H4 (cell line): ENCODE measurements around the gene ZFAND4. TPM values are rescaled to one million over a fixed set of nuclear protein-coding genes. Genes with fewer than 3 reads are reported as not detected.
"Not testable (repeated sequence)": the region's sequence is repeated elsewhere in the genome, so short reads cannot be mapped to it uniquely, and the experiment has no call there.

Experiments
- DNase-seq: peaks from one replicate; pipeline ENCODE4 v3.0.0-alpha.2; 2015; ENCODE audit warnings: low spot score
- total RNA-seq: library from RNA; depleted of rRNA; stranded (reverse); fragments of >200 nt; shearing (Covaris generic); gene quantifications from 2 replicates; pipeline ENCODE4 v1.2.3, GENCODE V29; 2014; rRNA removed

The ZFAND4 gene
- total RNA-seq, 1 experiment from 2014 or later, result 8.2 TPM

DNA sequence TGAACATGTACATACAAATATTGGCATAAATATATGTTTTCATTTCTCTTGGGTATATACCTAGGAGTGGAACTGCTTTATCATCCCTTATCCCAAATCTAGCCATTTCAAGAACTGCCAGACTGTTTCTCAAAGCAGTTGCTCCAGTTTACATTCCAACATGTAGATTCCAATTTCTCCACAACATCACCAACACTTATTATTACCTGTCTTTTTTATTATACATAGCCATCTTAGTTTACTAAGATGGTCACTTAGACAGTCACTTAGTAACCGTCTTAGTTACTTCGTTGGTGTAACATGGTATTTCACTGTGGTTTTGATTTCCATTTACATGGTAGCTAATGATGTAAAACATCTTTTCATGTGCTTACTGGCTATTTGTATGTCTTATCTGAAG lies 82.7 kb downstream of the ZFAND4 start:
- no peak for DNase-seq

DNA sequence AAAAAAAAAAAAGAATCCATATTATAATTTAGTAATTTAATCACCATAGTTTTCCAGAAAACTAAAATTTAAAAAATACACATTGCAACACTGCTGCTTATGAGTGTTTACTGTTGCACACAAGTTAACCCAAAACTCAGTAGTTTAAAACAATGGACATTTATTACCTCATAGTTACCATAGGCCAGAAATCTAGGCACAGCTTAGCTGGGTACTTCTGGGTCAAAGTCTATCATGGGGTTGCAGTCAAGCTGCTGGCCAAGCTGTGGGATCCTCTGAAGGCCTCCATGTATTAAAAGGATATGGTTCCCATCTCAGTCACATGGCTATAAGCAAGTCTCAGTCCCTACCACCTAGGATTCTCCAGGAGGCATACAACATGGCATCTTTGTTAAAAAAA lies 83.6 kb downstream of the ZFAND4 start:
- DNase-seq, result no peak

DNA sequence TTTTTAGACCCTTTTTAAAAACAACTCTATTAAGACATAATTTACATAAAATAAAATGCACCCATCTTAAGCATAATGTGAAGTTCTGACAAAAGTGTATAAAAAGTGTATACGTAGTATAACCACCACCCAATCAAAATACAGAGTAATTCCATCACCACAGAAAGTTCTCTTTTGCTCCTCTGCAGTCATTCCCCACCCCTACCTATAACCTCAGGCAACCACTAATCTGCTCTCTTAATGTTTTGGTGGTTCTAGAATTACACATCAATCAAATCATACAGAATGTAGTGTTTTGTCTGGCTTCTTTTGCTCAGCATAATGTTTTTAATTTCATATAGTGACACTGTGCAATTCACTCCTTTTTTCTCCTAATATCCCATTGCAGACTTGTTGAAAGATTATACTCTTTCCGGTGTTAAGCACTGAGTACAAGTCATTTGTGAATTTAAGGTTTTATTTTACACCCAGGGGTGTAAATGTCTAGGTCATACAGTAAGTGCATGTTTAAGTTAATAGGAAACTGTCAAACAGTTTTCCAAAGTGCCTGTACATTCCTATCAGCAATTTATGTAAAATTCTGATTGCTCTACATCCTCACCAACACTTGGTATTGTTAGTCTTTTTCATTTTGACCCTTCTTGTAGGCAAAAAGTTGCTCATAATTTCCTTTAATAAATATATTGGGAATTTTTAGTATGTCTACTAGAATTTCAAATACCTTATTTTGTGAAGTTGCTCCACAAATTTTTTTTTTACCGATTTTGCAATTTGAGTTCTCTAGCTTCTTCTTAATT lies 86.3 kb downstream of the ZFAND4 start:
- no peak for DNase-seq

DNA sequence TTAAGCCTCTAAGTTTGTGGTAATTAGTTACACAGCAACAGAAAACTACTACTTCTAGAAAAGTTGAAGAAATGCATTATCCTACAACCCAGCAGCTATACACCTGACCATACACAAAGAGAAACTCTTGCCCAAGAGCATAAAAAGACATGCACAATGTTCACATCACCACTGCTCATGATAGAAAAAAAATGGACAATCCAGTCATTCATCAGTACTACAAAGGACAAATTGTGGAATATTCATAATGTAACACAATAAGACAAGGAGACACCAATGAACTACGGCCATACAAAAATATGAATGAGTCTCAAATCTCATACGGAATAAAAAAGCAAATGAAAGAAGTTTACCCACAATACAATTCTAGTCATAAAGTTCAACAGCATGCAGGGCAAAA lies 87.4 kb downstream of the ZFAND4 start:
- DNase-seq, result no peak

DNA sequence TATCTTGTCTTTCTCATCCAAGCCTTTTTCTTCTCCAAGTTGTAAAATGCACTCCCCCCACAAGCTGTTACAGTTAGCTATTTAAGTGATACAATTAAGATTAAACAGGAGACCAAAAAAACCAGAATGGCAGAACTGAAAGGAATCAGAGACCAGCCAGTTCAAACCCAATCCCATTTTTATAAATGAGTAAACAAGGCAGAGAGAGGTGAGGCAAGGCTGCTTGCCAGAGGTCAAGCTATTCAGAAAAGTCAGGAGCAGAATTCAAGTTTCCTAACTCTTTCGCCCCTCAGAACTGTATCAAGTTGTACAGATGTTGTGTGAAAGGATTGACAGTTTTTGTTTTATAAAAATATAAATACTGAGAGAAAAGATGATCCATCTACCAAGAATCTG lies 90.2 kb downstream of the ZFAND4 start:
- DNase-seq, result no peak

DNA sequence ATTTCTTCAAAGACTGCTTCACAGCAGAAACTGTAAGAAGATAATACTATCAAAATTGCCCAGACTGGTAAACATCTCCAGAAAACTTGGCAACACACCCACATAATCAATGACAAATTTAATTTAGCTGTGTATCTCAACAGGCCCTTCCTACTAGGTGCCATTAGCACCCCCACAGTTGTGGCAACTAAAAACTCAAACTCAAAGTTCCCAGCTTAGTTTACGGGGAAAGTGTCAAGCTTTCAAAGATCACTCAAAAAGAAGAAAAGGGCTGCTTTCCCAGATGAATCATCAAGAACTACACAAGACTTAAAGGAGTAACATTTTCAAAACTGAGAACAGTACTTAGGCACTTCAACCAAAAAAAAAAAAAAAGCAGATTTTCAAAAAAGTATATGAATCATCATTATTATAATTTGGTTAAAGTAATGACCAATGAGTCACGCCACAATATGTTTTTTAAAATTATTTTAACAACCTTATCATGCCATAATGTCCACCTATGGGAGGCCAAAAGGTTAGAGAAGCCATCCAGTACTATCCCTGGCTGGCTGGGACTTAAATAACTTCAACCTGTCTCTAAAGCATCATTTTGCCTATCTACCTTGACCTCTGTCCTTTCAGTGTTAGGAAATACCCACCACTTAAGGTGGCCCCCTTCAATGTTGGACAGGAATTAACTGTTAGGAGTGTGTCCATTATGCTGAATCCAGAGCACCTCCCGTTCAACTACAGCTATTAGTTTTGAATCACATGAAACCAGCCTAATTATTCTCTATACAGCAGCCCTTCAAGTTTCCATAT lies 90.8 kb downstream of the ZFAND4 start:
- DNase-seq, result no peak

DNA sequence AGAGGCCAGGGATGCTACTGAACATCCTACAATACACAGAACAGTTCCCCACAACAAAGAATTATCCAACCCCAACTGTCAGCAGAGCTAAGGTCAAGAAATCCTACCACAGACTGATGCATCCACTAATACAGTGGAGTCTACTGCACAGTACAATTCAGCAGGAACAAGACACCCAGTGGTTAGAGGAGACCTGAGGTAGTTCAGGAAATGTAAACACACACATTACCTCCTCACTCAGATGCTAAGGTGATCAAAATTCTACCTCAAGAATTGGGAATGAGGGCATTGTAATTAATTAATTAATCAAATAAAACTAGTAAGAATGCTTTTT lies 91.4 kb downstream of the ZFAND4 start:
- DNase-seq, result no peak

DNA sequence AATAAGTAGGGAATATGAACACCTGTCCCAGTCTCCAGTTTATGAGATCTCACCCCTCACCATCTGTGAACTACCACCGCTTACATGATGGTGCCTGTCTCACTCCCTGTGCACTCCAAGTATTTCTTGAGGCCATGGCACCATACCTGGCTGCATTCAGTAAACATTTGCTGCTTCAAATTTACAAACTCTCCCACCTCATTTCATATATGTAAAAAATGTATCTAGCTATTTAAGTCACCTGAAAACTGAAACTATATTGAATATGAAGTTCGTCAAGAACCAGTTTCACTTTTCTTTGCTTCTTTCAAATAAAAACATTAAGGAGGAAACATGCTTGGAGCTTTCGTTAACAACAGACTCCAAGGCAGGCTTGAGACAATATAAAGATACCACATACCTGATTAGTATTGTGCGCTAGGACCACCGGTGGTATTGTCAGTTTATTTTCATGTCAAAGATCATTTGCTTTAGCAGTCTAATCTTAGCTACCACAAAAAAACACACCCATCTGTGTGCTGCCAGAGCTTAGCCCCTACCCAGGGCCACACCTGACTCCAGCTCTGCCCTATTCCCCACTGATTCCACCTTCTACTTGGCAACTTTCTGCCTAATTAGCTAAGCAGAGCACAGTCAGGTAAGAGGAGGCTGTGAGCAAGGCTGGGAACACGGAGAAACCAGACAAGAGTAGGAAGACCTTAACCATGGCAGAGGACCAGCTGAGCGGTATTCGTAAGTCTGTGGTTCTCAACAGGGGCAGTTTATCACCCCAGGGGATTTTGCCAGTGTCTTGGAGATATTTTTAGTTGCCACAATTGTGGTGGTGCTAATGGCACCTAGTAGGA lies 92.0 kb downstream of the ZFAND4 start:
- no peak for DNase-seq

DNA sequence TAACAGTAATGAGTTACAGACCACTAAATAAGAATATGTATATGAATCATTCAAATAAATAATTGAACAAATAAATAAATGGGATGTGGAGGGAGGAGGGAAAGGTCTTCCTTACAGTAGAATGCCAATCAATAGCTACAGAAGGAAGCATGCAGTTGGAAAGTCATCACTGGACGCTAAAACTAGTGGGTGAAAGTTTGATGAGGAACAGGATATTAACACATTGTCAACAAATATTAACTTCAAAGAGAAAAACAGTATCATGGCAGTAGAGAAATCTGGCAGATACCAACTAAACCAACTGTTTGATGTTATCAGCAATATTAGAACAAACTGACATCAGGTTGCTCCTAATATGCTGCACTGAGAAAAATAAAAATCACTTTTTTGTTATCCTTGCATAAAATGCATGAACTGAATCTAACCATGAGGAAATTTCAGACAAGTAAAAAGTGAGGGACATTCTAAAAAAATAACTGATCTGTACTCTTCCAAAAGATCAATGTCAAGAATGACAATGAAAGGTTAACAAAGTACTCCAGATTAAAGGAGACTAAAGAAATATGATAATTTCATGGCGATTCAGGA lies 94.1 kb downstream of the ZFAND4 start:
- DNase-seq, result no peak

DNA sequence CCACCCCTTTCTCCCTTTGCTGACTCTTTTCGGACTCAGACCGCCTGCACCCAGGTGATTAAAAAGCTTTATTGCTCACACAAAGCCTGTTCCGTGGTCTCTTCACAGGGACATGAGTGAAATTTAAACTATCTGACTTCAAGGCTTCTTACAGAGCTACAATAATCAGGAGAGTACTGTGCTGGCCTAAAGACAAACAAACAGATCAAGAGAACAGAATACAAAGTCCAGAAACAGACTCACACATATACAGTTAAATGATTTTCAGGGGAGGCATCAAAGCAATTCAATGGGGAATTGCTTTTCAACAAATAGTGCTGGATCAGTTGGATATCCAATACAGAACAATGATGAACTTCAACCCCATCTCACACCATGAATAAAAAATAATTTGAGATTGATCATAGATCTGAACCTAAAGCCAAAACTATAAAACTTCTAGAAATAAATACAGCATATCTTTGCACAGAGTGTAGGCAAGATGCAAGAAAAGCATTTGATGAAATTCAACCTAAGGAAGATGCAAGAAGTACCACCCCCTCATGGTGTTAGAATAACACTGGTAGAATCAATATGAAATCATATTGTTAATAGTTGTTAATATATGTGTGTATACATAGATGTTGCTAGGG lies 96.5 kb downstream of the ZFAND4 start:
- DNase-seq, result no peak

DNA sequence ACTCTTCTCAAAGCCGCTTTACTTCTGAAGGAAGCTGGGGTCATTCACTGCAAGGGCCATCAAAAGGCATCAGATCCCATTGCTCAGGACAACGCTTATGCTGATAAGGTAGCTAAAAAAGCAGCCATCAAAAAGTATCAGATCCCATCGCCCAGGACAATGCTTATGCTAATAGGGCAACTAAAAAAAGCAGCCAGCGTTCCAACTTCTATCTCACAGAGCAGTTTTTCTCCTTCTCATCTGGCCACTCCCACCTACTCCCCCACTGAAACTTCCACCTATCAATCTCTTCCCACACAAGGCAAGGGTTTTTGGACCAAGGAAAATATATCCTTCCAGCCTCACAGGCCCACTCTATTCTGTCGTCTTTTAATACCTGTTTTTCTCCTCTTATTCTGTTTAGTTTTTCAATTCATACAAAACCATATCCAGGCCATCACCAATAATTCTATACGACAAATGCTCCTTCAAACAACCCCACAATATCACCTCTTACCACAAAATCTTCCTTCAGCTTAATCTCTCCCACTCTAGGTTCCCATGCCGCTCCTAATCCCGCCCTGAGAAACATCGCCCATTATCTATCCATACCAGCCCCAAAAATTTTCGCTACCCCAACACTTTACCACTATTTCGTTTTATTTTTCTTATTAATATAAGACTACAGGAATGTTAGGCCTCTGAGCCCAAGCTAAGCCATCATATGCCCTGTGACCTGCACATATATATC lies 97.4 kb downstream of the ZFAND4 start:
- not testable (repeated sequence) for DNase-seq

DNA sequence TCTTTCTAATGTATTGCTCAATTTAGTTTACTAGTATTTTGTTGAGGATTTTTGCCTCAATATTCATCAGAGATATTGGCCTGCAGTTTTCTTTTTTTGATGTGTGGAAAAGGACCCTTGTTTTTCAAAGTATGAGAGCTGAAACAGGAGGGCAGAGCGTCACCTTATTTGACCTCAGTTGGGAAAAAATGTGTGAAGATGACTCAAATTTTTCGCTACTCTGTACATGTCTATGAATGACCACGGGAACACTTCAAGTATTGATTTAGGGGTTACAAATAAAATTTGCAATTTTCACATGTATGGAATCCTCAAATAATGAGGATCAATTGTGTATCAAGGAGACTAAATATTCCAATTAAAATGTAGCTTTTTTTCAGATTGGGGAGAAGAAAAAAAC lies 103.1 kb downstream of the ZFAND4 start:
- no peak for DNase-seq

DNA sequence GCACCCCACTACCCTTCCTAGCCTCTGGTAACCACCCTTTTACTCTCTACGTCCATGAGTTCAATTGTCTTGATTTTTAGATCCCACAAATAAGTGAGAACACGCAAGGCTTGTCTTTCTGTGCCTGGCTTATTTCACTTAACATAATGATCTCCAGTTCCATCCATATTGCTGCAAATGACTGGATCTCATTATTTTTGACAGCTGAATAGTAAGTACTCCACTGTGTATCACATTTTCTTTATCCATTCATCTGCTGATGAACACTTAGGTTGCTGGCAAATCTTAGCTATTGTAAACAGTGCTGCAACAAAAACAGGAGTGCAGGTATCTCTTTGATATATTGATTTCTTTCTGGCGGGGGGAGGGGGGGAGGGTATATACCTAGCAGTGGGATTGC lies 106.2 kb downstream of the ZFAND4 start:
- no peak for DNase-seq

Other genes with a start within 250 kb of the ZFAND4 start
- gene WASHC2C, start 54.5 kb upstream of the ZFAND4 start, total RNA-seq, result 11.4 and 13.1 TPM in 2 replicates
- 3.7 and 6.6 TPM in 2 replicates for gene AGAP4, start 174.7 kb upstream of the ZFAND4 start, total RNA-seq